Activated naive CD8-positive, alpha-beta T cell treated with anti-CD3 and anti-CD28 coated beads, Interleukin-2, amount 50 U/mL, for 24 hours (primary cell): Measurements from ENCODE around the gene ZNF354C.

Source experiments
- ATAC-seq: fragments of 150-1000 bp; cut with Tn5 transposase; one replicate; pipeline ENCODE4 v1.10.0; 2021
- DNase-seq: peaks from one replicate; pipeline ENCODE4 v3.0.0; 2021
- H3K27ac Mint-ChIP-seq: one replicate; pipeline ENCODE4 v1.8.0; 2021; ENCODE audit warnings: mild to moderate bottlenecking, mixed read lengths
- H3K27me3 Mint-ChIP-seq: one replicate; pipeline ENCODE4 v1.8.0; 2021; ENCODE audit warnings: mixed read lengths
- H3K36me3 Mint-ChIP-seq: one replicate; pipeline ENCODE4 v1.8.0; 2021; ENCODE audit warnings: low read depth, mixed read lengths
- H3K4me1 Mint-ChIP-seq: one replicate; pipeline ENCODE4 v1.8.0; 2021; ENCODE audit warnings: mixed read lengths
- H3K4me3 Mint-ChIP-seq: one replicate; pipeline ENCODE4 v1.8.0; 2021; ENCODE audit warnings: mild to moderate bottlenecking, moderate library complexity, mixed read lengths
- H3K9me3 Mint-ChIP-seq: one replicate; pipeline ENCODE4 v1.8.0; 2021; ENCODE audit warnings: mixed read lengths

ZNF354C gene

DNA sequence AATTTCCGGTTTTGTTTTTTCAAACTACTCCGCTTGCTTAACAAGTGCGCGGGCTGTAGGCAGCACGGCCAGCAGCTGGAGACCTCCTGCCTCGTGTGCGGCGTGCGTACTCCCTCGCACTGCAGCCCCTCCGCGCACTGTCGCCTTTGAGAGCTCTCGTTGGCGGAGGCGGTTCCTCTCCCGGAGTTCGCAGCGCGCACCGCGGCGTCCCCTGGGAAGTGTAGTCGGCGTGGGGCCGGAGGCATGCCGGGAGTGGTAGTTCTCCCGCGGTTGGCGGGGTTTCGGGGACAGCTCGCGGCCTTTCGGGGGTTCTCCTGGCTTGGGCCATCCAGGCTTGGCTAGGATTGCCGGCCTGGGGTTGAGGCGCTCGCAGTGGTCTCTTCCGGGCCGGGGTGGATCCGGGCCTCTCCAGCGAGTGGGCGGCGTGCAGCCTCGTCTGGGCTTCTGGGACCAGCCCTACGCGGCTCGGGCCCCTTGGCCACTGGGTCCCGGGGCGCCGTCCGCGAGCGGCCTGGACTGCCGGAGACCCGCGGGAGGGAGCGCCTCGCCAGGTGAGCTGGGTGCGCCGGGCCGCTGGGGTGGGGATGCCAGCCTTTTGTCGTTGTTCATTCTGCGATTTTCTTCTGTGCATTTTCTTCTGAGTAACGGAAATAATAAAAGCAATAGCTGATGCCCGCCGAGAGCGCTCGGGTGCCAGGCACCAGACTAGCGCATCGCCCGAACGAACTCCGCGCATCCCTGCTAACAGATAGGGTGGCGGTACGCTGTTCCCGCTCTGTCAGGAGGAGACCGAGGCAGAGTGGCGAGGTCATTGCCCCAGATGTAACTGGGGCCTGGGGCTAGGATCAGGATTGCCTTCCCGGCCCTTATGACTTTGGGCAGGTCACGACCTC, at the start of gene ZNF354C:
Gene ZNF354C (plus strand): TSS at position 258 of the 893 bp plus-strand sequence. CDS start 1,696 bp downstream, outside the sequence.
- DNase-seq = peak; percentile 87
- peak; percentile 98 for ATAC-seq
- H3K27ac Mint-ChIP-seq = peak within 1 kb of the TSS; percentile 80
- peaks cover 19% of the 10 kb centered on the region for H3K4me1 Mint-ChIP-seq
- H3K27me3 Mint-ChIP-seq = no peaks in the 10 kb centered on the region
- H3K9me3 Mint-ChIP-seq = peaks cover 29% of the 10 kb centered on the region
- H3K4me3 Mint-ChIP-seq = peak within 1 kb of the TSS; percentile 82
- peaks cover 55% of the 10 kb centered on the region for H3K36me3 Mint-ChIP-seq

- Mint-ChIP-seq H3K4me1 (peaks cover 11% of the 10 kb centered on the region), H3K27me3 (peaks cover 2% of the 10 kb centered on the region)
Observed at GRCh38 chr5:179023528-179024189, 36.5 kb upstream of the ZNF354C start, which contains the start of gene ZNF879. Gene ZNF879, plus strand, starts transcription at chr5:179023804. Its CDS starts 1,201 bp downstream, at chr5:179025005.

DNA sequence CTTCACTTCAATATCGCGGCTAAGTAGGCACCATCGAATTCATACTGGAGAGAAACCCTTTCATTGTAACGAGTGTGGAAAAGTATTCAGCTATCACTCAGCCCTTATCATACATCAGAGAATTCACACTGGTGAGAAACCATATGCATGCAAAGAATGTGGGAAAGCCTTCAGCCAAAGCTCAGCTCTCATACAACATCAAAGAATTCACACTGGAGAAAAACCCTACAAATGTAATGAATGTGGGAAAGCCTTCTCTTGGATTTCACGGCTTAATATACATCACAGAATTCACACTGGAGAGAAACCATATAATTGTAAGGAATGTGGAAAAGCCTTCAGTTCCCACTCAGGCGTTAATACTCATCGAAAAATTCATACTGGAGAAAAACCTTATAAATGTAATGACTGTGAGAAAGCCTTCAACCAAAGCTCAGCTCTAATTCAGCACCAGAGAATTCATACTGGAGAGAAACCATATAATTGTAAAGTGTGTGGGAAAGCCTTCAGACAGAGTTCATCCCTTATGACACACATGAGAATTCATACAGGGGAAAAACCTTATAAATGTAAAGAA, 27.1 kb upstream of the ZNF354C start:
- peaks cover 80% of the 10 kb centered on the region for H3K36me3 Mint-ChIP-seq
- H3K9me3 Mint-ChIP-seq = peaks cover 89% of the 10 kb centered on the region
- H3K4me3 Mint-ChIP-seq = no peak overlapping the region
- ATAC-seq (no peak), DNase-seq (no peak)
- no peaks in the 10 kb centered on the region for H3K27me3 Mint-ChIP-seq
- H3K27ac Mint-ChIP-seq = no peak overlapping the region
- no peaks in the 10 kb centered on the region for H3K4me1 Mint-ChIP-seq

More at GRCh38 chr5:179023528-179024189, 36.5 kb upstream of the ZNF354C start, which contains the start of gene ZNF879:
- peak; percentile 92 for ATAC-seq
- Mint-ChIP-seq H3K27ac (peak within 1 kb of the TSS; percentile 88), H3K9me3 (peaks cover 32% of the 10 kb centered on the region), H3K36me3 (peaks cover 49% of the 10 kb centered on the region), H3K4me3 (peak within 1 kb of the TSS; percentile 88)
- DNase-seq = peak; percentile 91

- peaks cover 7% of the 10 kb centered on the region for H3K36me3 Mint-ChIP-seq
- no peak for DNase-seq
- H3K4me1 Mint-ChIP-seq = no peaks in the 10 kb centered on the region
- H3K4me3 Mint-ChIP-seq = no peak overlapping the region
- H3K27ac Mint-ChIP-seq = no peak overlapping the region
- H3K27me3 Mint-ChIP-seq = peaks cover 3% of the 10 kb centered on the region
- H3K9me3 Mint-ChIP-seq = peaks cover 60% of the 10 kb centered on the region
- ATAC-seq = no peak
Observed at GRCh38 chr5:179044765-179045164, 15.4 kb upstream of the ZNF354C start.

- Mint-ChIP-seq H3K36me3 (peaks cover 2% of the 10 kb centered on the region), H3K9me3 (peaks cover 16% of the 10 kb centered on the region), H3K4me1 (no peaks in the 10 kb centered on the region), H3K27me3 (no peaks in the 10 kb centered on the region), H3K4me3 (no peak overlapping the region), H3K27ac (no peak overlapping the region)
- DNase-seq (no peak), ATAC-seq (no peak)
Observed at GRCh38 chr5:179051784-179052183, 8.4 kb upstream of the ZNF354C start.

GRCh38 chr5:179054036-179054785, 6.0 kb upstream of the ZNF354C start:
- Mint-ChIP-seq H3K4me3 (no peak overlapping the region), H3K9me3 (peaks cover 12% of the 10 kb centered on the region), H3K27ac (no peak overlapping the region), H3K36me3 (peaks cover 7% of the 10 kb centered on the region), H3K4me1 (no peaks in the 10 kb centered on the region), H3K27me3 (no peaks in the 10 kb centered on the region)
- ATAC-seq (no peak), DNase-seq (no peak)

DNA sequence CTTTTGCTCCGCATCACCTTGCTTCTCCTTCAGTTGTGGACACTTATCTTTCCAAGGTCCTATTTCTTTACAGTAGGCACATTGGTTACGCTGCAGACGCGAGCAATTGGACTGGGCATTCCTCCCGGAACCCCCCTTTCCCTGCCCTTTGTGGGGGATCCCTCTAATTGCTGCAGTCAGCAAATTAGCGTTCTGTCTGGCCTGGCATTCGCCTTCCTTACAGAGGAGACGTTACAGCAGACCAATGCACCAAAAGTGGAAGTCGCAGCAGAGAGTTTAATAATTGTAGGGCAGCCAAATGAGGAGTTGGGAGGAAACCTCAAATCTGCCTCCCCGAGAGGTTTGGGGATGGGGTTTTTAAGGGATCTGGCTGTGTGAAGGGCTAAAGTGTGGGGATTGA, 5.3 kb upstream of the ZNF354C start:
- H3K27ac Mint-ChIP-seq = no peak overlapping the region
- no peak for DNase-seq
- no peak for ATAC-seq
- peaks cover 12% of the 10 kb centered on the region for H3K36me3 Mint-ChIP-seq
- H3K4me1 Mint-ChIP-seq = peaks cover 6% of the 10 kb centered on the region
- H3K4me3 Mint-ChIP-seq = no peak overlapping the region
- H3K27me3 Mint-ChIP-seq = no peaks in the 10 kb centered on the region
- peaks cover 15% of the 10 kb centered on the region for H3K9me3 Mint-ChIP-seq

GRCh38 chr5:179055436-179055835, 4.7 kb upstream of the ZNF354C start:
- H3K36me3 Mint-ChIP-seq = peaks cover 15% of the 10 kb centered on the region
- peaks cover 9% of the 10 kb centered on the region for H3K4me1 Mint-ChIP-seq
- no peak overlapping the region for H3K4me3 Mint-ChIP-seq
- H3K27me3 Mint-ChIP-seq = no peaks in the 10 kb centered on the region
- no peak overlapping the region for H3K27ac Mint-ChIP-seq
- no peak for ATAC-seq
- H3K9me3 Mint-ChIP-seq = peaks cover 15% of the 10 kb centered on the region
- DNase-seq = no peak

- Mint-ChIP-seq H3K27me3 (no peaks in the 10 kb centered on the region), H3K36me3 (peaks cover 15% of the 10 kb centered on the region), H3K4me3 (no peak overlapping the region), H3K9me3 (peaks cover 15% of the 10 kb centered on the region), H3K4me1 (peaks cover 11% of the 10 kb centered on the region), H3K27ac (no peak overlapping the region)
- DNase-seq = no peak
- no peak for ATAC-seq
Observed at GRCh38 chr5:179055841-179056240, 4.3 kb upstream of the ZNF354C start.

DNA sequence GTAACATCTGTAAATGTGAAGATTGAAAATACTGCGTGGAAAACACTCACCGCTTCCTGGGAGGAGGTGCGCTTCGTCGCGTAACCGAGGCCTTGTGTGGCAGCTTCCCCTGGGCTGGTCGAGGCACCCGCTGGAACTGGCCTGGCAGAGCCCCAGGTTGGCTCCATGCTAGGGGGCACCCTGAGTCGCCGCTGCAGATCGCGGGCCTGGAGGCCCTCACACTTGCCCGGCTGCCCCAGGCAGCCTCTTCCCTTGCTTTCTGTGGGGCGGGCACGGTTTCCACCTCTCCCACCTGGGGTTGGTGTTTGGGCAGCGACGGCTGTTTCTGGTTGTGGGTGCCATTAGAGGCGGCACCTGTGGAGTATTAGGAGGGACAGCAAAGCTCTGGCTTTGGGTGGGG, 852 bp downstream of the ZNF354C start:
- Mint-ChIP-seq H3K4me3 (peak overlapping the region; percentile 82), H3K27ac (peak overlapping the region; percentile 60), H3K27me3 (no peaks in the 10 kb centered on the region), H3K36me3 (peaks cover 62% of the 10 kb centered on the region), H3K9me3 (peaks cover 34% of the 10 kb centered on the region), H3K4me1 (peaks cover 19% of the 10 kb centered on the region)
- ATAC-seq (no peak), DNase-seq (no peak)

- no peak overlapping the region for H3K4me3 Mint-ChIP-seq
- DNase-seq = no peak
- no peak for ATAC-seq
- peaks cover 87% of the 10 kb centered on the region for H3K36me3 Mint-ChIP-seq
- no peak overlapping the region for H3K27ac Mint-ChIP-seq
- peaks cover 40% of the 10 kb centered on the region for H3K9me3 Mint-ChIP-seq
- H3K27me3 Mint-ChIP-seq = no peaks in the 10 kb centered on the region
- H3K4me1 Mint-ChIP-seq = peaks cover 8% of the 10 kb centered on the region
Observed at GRCh38 chr5:179065703-179066102, 5.5 kb downstream of the ZNF354C start.

- Mint-ChIP-seq H3K4me3 (no peak overlapping the region), H3K27me3 (no peaks in the 10 kb centered on the region), H3K9me3 (peaks cover 73% of the 10 kb centered on the region), H3K27ac (no peak overlapping the region), H3K36me3 (peaks cover 81% of the 10 kb centered on the region), H3K4me1 (no peaks in the 10 kb centered on the region)
- DNase-seq (no peak), ATAC-seq (no peak)
Observed at GRCh38 chr5:179079165-179079987, 19.2 kb downstream of the ZNF354C start.

DNA sequence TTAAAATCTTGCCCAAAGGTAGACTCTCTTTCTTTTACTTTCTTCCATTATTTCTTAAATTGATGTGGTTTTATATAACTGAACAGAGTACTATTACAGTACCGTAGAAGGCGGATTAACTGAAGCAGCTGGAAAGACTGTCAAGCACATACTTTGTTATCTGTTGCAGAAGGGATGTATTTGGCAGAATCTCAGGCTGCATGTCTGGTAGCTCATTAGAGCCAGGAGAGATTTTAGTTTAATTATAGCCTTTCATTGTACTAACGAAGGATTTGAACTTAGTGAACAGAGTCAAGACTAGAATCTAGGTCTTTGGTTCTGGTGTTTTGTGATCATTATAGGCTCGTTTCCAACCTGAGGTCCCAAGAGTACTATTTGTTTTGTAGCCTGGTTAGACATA, 20.6 kb downstream of the ZNF354C start:
- ATAC-seq (no peak), DNase-seq (no peak)
- peaks cover 71% of the 10 kb centered on the region for H3K36me3 Mint-ChIP-seq
- H3K4me3 Mint-ChIP-seq = no peak overlapping the region
- no peaks in the 10 kb centered on the region for H3K27me3 Mint-ChIP-seq
- H3K27ac Mint-ChIP-seq = no peak overlapping the region
- peaks cover 75% of the 10 kb centered on the region for H3K9me3 Mint-ChIP-seq
- H3K4me1 Mint-ChIP-seq = no peaks in the 10 kb centered on the region
